Central memory CD8-positive, alpha-beta T cell (primary cell): ENCODE results near the gene PGS1.

Source experiments
- ATAC-seq: fragments of 150-1000 bp; cut with Tn5 transposase; replicated peaks from 2 replicates; pipeline ENCODE4 v1.10.0; 2022; ENCODE audit warnings: mild to moderate bottlenecking, moderate FRiP score, moderate number of reproducible peaks; ENCODE audit not compliant: poor library complexity, severe bottlenecking; ENCODE audit errors: extremely low read depth
- DNase-seq, 2 donors: peaks; one replicate each; pipeline ENCODE4 v3.0.0; 2021; ENCODE audit warnings: low spot score in 2 of 2
- H3K27ac Mint-ChIP-seq: one replicate; pipeline ENCODE4 v1.8.0; 2022; ENCODE audit warnings: low read depth, mild to moderate bottlenecking, moderate library complexity, mixed read lengths
- H3K27me3 Mint-ChIP-seq: one replicate; pipeline ENCODE4 v1.8.0; 2022; ENCODE audit warnings: mixed read lengths
- H3K36me3 Mint-ChIP-seq: one replicate; pipeline ENCODE4 v1.8.0; 2022; ENCODE audit warnings: mild to moderate bottlenecking, moderate library complexity, mixed read lengths; ENCODE audit not compliant: insufficient read depth
- H3K4me1 Mint-ChIP-seq: one replicate; pipeline ENCODE4 v1.8.0; 2022; ENCODE audit warnings: mixed read lengths
- H3K4me3 Mint-ChIP-seq: one replicate; pipeline ENCODE4 v1.8.0; 2022; ENCODE audit warnings: mild to moderate bottlenecking, moderate library complexity, mixed read lengths
- H3K9me3 Mint-ChIP-seq: one replicate; pipeline ENCODE4 v1.8.0; 2022; ENCODE audit warnings: mixed read lengths

The PGS1 gene

GRCh38 chr17:78400581-78401240, 22.3 kb downstream of the PGS1 start:
- Mint-ChIP-seq H3K4me3 (no peak overlapping the region), H3K9me3 (no peaks in the 10 kb centered on the region), H3K36me3 (peaks cover 66% of the 10 kb centered on the region), H3K27ac (no peak overlapping the region), H3K27me3 (no peaks in the 10 kb centered on the region), H3K4me1 (peaks cover 12% of the 10 kb centered on the region)
- no peak for DNase-seq
- no peak for ATAC-seq

DNA sequence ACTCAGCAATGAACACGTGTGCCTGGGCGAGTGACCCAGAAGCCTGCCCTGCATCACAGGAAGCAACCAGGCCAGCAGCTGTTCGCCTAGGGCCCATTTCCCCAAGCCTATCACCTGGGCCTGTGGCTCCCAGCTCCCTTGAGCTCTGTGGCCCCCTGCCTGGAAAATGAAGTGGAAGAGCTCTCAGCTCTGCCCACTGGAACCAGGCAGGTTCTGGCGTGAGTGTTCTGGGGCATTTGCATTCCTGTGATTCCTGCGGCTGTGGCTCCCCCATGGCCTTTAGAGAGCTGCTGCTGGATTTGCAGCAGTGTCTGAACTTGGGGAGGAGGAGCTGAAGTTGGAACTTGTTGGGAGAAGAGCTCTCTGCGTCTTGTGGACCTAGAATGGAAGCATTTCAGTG, 22.8 kb downstream of the PGS1 start:
- no peak for DNase-seq
- peaks cover 66% of the 10 kb centered on the region for H3K36me3 Mint-ChIP-seq
- H3K27ac Mint-ChIP-seq = no peak overlapping the region
- no peaks in the 10 kb centered on the region for H3K9me3 Mint-ChIP-seq
- no peak overlapping the region for H3K4me3 Mint-ChIP-seq
- H3K4me1 Mint-ChIP-seq = peaks cover 14% of the 10 kb centered on the region
- no peaks in the 10 kb centered on the region for H3K27me3 Mint-ChIP-seq
- no peak for ATAC-seq

GRCh38 chr17:78401891-78402290, 23.4 kb downstream of the PGS1 start:
- Mint-ChIP-seq H3K4me1 (peaks cover 14% of the 10 kb centered on the region), H3K9me3 (no peaks in the 10 kb centered on the region), H3K36me3 (peaks cover 64% of the 10 kb centered on the region), H3K27me3 (no peaks in the 10 kb centered on the region), H3K27ac (no peak overlapping the region), H3K4me3 (no peak overlapping the region)
- ATAC-seq = no peak
- no peak for DNase-seq

- Mint-ChIP-seq H3K4me1 (peaks cover 15% of the 10 kb centered on the region), H3K9me3 (no peaks in the 10 kb centered on the region), H3K4me3 (no peak overlapping the region), H3K27me3 (no peaks in the 10 kb centered on the region), H3K36me3 (peaks cover 51% of the 10 kb centered on the region), H3K27ac (no peak overlapping the region)
- no peak for DNase-seq
- no peak for ATAC-seq
Observed at GRCh38 chr17:78403822-78404221, 25.4 kb downstream of the PGS1 start.

GRCh38 chr17:78406396-78406795, 27.9 kb downstream of the PGS1 start:
- no peak for DNase-seq
- Mint-ChIP-seq H3K27me3 (no peaks in the 10 kb centered on the region), H3K9me3 (no peaks in the 10 kb centered on the region), H3K27ac (peak overlapping the region; percentile 57), H3K4me1 (peaks cover 30% of the 10 kb centered on the region), H3K36me3 (peaks cover 30% of the 10 kb centered on the region), H3K4me3 (no peak overlapping the region)
- no peak for ATAC-seq

DNA sequence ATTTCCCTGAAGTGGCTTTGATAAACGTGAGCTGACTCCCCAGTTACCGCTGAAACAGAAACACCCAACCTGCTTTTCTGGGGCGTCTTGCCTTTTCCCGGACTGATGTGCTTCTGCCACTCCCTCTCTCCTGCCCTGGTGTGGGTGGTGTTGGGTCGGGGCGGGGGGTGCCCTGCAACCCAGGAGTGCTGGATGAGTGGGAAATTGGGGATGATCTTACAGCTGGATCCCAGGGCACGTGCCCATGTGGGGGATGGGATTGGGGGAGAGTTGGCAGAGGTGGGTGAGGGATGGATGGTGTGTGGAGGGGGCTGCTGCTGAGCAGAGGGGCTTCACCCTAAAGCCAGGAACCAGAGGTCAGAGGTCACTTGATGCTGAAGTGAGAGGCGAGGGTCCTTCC, 28.5 kb downstream of the PGS1 start:
- DNase-seq (no peak), ATAC-seq (no peak)
- peak overlapping the region; percentile 57 for H3K27ac Mint-ChIP-seq
- H3K9me3 Mint-ChIP-seq = no peaks in the 10 kb centered on the region
- no peak overlapping the region for H3K4me3 Mint-ChIP-seq
- H3K4me1 Mint-ChIP-seq = peaks cover 33% of the 10 kb centered on the region
- no peaks in the 10 kb centered on the region for H3K27me3 Mint-ChIP-seq
- peaks cover 25% of the 10 kb centered on the region for H3K36me3 Mint-ChIP-seq

DNA sequence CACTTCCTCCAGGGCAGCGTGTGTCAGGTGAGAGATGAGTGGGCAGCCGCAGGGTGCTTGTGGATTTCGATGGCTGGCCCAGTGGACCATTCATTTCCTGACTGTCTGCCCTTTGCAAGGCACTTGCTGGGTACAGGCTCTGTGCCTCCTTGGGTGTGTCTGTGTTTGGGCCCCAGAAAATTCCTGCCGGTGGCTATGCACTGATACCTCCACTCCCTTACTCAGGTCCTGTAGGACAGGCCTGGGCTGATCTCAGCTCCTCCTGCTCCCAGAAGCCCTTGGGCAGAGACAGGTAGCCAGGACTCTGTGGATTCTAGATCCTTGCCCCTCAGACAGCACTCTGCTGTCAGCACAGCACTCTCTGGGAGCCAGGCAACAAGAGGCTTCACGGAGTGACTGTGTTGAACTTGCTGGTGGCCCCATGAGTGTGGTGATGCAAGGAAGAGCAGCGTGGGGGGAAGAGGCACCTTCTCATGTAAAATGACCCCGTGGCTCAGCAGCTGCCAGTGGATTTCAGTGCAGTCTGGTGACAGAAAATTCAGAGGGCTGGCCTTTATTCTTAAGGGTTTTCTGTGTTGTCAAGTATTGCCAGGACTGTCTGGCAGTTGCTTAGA, 29.0 kb downstream of the PGS1 start:
- peaks cover 38% of the 10 kb centered on the region for H3K4me1 Mint-ChIP-seq
- ATAC-seq = no peak

DNA sequence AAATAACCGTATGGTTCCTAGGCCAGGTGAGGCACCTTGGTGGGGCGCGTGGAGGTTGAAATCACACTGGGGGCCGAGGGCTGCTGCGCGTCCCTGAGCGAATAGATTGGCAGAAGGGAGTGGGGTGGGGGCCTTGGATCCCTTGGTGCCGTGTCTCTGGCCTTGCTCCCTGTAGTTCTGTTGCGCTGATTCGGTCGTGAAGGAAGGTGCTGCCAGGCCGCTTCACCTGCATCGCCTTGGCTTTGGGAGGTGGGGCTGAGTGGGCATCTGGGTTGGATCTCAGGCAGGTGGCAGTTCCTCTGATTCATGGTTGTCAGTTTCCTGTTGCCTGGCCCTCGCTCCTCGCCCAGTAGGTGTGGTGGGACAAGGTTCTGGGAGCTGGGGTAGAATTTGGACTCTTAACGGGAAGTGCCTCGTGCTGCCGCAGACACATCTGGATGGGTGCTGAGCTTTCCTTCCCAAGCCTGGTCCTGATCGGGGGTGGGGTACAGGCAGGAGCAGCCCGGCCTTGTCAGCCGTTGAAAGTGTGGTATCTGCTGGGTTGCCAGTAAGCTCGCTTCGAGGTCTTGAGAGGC, 30.1 kb downstream of the PGS1 start:
- Mint-ChIP-seq H3K36me3 (peaks cover 22% of the 10 kb centered on the region), H3K9me3 (no peaks in the 10 kb centered on the region), H3K27ac (peak overlapping the region; percentile 38), H3K4me1 (peaks cover 44% of the 10 kb centered on the region), H3K4me3 (no peak overlapping the region), H3K27me3 (no peaks in the 10 kb centered on the region)
- DNase-seq (no peak), ATAC-seq (no peak)

More for the DNA sequence above, 29.0 kb downstream of the PGS1 start:
- Mint-ChIP-seq H3K4me3 (no peak overlapping the region), H3K9me3 (no peaks in the 10 kb centered on the region), H3K27me3 (no peaks in the 10 kb centered on the region), H3K36me3 (peaks cover 26% of the 10 kb centered on the region), H3K27ac (peak overlapping the region; percentile 57)
- no peak for DNase-seq

DNA sequence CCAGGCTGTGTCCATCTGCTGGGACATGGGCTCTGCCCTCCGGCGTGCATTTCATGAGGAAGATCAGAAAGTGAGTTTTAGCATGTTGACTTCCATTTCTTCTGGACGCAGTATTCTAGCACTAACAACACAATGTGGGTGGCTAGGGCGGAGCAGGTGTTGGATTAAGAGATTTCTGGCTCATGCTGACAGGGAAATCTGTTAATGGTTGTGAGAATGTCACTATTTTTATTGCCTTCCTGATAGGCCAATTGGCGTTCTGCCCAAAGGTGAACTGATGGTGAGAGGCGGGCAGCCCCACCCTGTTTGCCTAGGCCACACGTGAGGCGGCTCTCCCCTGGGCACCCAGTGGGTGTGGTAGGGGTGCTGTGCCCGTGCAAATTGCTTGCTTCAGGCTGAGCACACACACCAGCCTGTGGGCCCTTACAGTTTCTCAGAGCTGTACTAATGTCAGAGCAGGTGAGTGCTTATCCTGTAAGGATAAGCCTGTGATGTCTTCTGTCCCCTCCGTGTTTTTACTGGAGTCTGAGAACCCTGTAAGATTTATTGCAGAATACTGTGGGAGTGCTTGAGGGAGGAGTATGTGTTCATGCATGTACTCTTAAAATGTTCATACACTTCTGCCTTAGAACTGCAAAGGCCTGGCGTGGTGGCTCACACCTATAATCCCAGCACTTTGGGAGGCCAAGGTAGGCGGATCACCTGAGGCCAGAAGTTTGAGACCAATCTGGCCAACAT, 30.9 kb downstream of the PGS1 start:
- Mint-ChIP-seq H3K27me3 (no peaks in the 10 kb centered on the region), H3K4me1 (peaks cover 49% of the 10 kb centered on the region), H3K9me3 (no peaks in the 10 kb centered on the region), H3K27ac (peak overlapping the region; percentile 38), H3K36me3 (peaks cover 16% of the 10 kb centered on the region), H3K4me3 (no peak overlapping the region)
- DNase-seq (no peak), ATAC-seq (no peak)

- Mint-ChIP-seq H3K27me3 (no peaks in the 10 kb centered on the region), H3K27ac (peak overlapping the region; percentile 37), H3K9me3 (no peaks in the 10 kb centered on the region), H3K4me1 (peaks cover 52% of the 10 kb centered on the region), H3K36me3 (peaks cover 10% of the 10 kb centered on the region), H3K4me3 (no peak overlapping the region)
- ATAC-seq (no peak), DNase-seq (no peak)
Observed at GRCh38 chr17:78411241-78411857, 32.9 kb downstream of the PGS1 start.

GRCh38 chr17:78412403-78412802, 34.0 kb downstream of the PGS1 start:
- ATAC-seq = peak; percentile 34
- Mint-ChIP-seq H3K36me3 (peaks cover 11% of the 10 kb centered on the region), H3K4me3 (peak overlapping the region; percentile 55), H3K9me3 (no peaks in the 10 kb centered on the region), H3K27ac (peak overlapping the region; percentile 69), H3K4me1 (peaks cover 52% of the 10 kb centered on the region), H3K27me3 (no peaks in the 10 kb centered on the region)
- DNase-seq = no peak
